ENCODE data around the gene TMBIM4.
A peak's percentile ranks its signal among the peaks of the same experiment; 100 is the strongest.
"Not testable (repeated sequence)": the region's sequence is repeated elsewhere in the genome, so short reads cannot be mapped to it uniquely, and the experiment has no call there.

TMBIM4 gene, protein sequence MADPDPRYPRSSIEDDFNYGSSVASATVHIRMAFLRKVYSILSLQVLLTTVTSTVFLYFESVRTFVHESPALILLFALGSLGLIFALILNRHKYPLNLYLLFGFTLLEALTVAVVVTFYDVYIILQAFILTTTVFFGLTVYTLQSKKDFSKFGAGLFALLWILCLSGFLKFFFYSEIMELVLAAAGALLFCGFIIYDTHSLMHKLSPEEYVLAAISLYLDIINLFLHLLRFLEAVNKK

GRCh38 chr12:66169221-66170170 is at the start of gene TMBIM4:
TSS of gene TMBIM4 (minus strand) at chr12:66169996. CDS start at chr12:66169951, 45 bp downstream.
- peak; percentile 77 to 83 for DNase-seq (ENCODE audit: low read depth in 2 of 2)

DNA sequence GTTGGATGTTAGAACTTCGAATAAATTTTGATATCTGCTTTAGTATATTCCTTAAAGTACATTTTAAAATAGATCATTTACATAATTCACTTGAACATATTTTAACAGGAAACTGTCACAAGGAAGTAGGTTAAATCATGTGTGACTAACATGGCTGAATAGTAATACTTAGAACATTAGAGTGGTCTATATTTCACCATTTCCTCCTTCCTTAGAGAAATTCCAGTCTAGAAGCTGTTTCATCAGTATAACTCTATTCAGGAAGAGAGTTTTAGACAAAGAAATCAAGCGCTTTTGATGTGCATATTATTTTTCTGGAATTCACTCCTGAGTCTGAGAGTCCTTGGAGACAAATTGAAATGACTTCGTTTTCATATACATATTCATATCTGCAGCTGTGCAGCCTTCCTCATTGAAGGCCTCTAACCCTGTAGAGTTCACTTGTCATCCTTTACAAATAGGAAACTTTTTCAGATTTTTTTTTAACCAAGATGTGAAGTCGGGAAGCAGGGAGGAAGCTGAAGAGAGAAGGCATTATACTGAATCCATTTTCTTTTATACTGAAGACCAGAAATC is 47.6 kb upstream of the TMBIM4 start:
- DNase-seq (ENCODE audit: low read depth in 2 of 2): no peak

- not testable (repeated sequence) for DNase-seq (ENCODE audit: low read depth in 2 of 2)
These were observed 43.2 kb upstream of the TMBIM4 start for GRCh38 chr12:66213011-66213410.

DNA sequence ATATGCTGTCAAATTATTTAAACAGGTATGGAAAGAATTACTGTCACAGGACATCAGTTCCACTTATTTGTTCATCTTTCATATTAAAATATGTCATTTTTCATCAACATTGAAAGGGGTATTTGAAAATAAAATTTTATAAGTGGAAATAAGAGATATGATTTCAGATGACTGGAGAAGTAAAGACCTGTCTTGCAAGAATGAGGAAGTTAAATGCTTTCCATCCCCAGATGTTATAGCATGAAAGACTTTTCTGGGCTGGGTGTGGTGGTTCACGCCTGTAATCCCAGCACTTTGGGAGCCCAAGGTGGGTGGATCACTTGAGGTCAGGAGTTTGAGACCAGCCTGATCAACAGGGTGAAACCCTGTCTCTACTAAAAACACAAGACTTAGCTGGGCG is 41.8 kb upstream of the TMBIM4 start:
- DNase-seq (ENCODE audit: low read depth in 2 of 2): not testable (repeated sequence)

DNA sequence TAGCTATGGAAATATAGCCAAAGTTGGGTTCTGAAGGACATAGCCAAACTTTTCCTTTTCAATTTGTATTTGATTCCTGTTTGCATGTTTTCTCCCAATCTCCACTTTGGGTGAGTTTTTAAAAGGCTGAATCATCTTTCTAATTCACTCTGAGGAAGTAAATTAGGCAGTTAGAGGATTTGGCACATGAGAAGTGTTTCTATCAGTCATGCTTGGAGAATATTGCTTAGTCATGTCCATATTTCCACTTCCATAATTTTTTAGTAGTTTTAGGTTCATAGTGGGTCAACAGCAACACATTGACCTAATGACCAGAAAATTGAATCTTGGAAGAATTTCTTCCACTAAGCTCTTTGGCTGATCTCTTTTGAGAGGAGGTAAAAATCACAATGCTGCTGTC is 41.0 kb upstream of the TMBIM4 start:
- no peak for DNase-seq (ENCODE audit: low read depth in 2 of 2)

DNA sequence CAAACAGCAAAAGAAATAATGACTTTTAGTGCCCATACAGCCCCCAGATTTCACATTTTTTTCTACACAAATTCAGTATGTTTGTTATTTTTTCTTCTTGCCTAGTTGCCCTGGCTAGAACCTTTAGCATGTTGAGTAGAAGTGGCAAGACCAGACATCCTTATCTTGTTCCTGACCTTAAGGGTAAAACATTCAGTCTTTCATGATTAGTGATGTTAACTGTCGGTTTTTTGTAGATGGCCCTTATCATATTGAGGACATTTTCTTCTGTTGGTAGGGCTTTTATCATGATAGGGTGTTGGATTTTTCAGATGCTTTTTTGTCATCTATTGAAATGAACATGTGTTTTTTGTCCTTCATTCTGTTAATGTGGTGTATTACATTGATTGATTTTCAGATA is 36.3 kb upstream of the TMBIM4 start:
- DNase-seq (ENCODE audit: low read depth in 2 of 2): no peak

DNA sequence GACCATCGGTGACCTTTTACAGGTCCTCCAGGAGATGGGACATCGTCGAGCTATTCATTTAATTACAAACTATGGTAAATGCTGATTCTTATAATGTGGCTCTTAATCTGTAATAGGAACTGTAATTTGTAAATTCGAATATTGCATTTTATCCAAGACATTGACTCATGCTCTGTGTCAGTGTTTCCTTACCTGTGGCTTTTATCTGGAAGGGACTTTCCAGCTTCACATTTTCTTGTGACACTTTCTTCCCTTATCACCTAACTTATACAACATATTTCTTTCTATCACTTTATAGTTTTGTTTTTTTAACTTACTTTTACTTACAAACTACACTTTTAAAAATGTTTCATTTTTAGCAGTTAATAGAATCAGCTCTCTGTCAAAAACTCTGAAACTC is 34.0 kb upstream of the TMBIM4 start:
- DNase-seq (ENCODE audit: low read depth in 2 of 2): no peak

GRCh38 chr12:66199831-66200509 is 30.2 kb upstream of the TMBIM4 start:
- no peak for DNase-seq (ENCODE audit: low read depth in 2 of 2)

DNA sequence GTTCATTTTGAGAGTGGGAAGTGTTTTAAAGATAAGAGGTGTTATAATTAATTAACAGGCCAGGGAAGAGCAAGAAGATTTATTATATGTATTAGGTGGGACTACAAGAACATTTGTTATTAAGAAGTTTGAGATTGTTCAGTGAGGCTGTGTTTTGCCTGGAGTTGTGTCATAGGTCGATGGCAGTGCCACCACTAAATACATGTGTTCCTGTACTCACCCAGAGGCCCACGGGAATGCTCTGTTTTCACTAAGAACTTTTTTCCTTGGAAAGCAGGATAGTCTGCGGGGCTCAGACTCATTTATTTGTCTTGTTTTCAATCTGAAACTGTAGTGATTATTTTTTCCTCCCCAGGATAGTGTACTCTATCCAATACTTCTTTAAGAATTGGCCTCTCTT is 29.3 kb upstream of the TMBIM4 start:
- no peak for DNase-seq (ENCODE audit: low read depth in 2 of 2)

GRCh38 chr12:66197495-66197921 is 27.7 kb upstream of the TMBIM4 start:
- no peak for DNase-seq (ENCODE audit: low read depth in 2 of 2)

GRCh38 chr12:66196806-66197205 is 27.0 kb upstream of the TMBIM4 start:
- DNase-seq (ENCODE audit: low read depth in 2 of 2): no peak

DNA sequence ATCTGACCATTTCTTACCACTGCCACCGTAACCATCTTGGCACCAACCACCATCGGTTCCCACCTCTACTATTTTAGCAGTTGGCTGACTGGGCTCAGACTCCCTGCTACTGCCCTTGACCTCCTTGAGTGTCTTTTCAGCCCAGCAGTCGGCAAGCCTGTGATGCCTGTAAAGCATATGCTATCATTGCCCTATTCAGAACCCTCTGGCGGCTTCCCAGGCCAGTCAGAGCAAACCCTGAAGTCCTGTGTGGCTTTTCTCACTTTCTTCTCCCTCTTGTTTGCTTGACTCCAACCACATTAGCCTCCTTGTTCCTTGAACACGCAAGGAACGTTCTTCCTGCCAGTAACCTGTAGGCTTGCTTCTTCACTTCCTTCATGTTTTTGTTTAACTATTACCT is 25.4 kb upstream of the TMBIM4 start:
- DNase-seq (ENCODE audit: low read depth in 2 of 2): no peak

- no peak for DNase-seq (ENCODE audit: low read depth in 2 of 2)
These were observed 24.3 kb upstream of the TMBIM4 start for GRCh38 chr12:66194122-66194521.

DNA sequence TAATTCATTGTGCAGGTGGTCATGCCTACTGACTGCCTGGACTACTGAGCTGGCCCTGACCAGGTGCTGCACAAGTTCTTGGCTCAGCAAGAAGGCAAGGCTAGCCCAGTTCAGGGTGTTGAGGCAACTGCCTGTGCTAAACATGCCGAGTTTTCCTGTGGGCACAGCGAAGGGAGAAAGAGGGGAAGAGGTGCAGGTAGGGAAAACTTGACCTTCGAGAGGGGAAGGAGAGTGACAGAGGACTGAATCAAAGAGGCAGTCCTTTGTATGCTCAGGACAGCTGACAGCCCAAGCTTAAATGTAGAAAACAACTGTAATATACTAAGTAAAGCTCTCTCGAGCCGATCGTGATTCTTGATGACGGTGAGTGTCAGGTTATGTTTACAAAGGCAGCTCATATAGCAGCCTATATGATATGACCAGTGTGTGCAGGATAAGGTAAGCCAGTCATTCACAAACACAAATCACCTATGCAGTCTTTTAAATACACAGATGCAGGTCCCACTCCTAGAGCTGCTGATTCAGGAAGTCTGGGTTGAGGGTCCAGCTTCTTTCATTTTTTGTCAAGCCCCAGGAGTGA is 21.8 kb upstream of the TMBIM4 start:
- DNase-seq (ENCODE audit: low read depth in 2 of 2): no peak

- DNase-seq (ENCODE audit: low read depth in 2 of 2): no peak
These were observed 20.9 kb upstream of the TMBIM4 start for GRCh38 chr12:66190519-66191370.

DNA sequence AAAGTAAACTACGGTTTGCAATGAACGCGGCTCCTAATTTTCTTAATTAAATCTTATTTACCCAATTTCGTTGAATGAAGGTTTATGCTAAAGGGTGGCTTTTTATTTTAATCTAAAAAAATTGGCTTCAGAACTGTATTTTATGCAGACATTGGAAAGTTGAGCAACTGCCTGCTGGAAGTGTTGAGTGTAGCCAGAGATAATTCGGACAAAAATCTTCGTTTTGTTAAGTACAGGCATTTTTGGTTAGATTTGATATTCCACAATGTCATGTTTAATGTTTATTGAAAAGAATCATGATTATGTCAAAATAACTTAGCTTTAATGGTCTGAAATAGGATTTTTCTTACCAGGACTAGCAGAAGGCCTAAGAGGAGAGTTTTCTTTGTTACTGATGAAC is 20.1 kb upstream of the TMBIM4 start:
- DNase-seq (ENCODE audit: low read depth in 2 of 2): no peak

DNA sequence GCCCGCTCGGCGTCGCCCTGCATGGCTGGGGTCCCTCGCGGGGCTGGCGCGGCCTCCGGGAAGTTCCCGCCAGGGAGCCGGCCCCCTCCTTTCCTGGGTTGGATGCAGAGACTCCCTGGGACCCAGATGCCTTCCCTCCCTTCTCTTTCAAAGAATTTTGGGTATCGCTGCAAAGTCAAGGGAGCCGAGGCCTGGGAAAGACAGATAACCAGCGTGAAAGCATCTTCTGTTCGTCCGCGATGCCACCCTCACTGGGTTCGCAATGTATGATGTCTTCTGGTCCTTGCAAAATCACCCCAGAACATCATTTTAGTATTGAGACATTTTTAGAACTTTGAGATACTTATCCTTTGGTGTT is 19.7 kb upstream of the TMBIM4 start:
- DNase-seq (ENCODE audit: low read depth in 2 of 2): no peak

DNA sequence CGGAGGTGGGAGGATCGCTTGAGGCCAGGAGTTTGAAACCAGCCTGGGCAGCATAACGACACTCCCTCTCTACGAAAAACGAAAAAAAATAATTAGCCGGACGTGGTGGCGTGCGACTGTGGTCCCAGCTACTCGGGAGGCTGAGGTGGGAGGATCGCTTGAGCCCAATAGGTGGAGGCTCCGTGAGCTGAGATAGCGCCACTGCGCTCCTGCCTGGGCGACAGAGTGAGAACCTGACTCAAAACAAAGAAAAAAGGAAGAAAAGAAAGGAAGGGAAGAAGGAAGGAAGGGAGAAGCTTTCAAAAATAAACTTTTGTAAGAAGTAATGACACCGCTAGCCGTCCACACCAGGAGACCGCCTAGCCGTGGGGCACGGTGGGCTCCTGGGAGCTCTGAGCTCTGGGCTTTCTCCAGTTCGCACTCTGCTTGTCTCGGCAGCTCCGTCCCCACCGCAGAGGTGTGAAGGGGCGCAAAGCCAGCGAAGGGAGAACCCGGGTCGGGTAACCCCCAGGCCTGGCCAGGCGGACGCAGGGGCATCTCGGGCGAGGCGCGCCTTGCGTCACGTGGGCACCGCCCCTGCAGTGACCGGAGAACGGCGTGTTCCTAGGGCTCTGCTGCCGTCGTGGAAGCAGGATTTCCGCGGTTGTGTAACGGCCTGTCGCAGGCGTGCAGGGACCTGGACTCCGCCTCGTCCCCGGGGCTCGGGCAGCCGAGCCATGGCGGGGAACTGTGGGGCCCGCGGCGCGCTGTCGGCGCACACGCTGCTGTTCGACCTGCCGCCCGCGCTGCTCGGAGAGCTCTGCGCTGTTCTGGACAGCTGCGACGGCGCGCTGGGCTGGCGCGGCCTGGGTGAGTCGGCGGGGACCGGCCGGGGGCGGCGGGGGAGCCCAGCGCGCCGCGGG is 19.0 kb upstream of the TMBIM4 start, which contains the start of gene IRAK3:
TSS of gene IRAK3 (plus strand) at position 631 of the 902 bp plus-strand sequence. CDS start at position 717, 86 bp downstream.
- peak in 1 of 2 experiments; percentile 12 for DNase-seq (ENCODE audit: low read depth in 2 of 2)

DNA sequence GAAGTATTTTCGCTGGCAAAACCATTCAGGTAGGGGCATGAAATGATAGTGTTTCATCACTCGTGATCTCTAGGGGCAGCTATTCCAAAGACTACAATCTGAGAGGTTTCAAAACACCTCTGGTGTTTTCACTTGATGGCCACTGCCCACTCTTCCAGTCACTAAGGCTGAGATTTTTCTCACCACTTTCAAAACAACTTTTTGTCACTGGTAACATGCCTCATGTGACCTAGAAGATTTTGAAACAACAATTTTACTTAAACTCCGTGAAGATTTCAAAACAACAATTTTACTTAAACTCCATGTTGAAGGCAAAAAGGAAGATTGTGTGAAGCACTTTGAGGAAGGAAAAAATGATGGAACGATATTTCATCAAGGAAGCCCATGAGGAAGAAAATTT is 18.0 kb upstream of the TMBIM4 start:
- DNase-seq (ENCODE audit: low read depth in 2 of 2): no peak

DNA sequence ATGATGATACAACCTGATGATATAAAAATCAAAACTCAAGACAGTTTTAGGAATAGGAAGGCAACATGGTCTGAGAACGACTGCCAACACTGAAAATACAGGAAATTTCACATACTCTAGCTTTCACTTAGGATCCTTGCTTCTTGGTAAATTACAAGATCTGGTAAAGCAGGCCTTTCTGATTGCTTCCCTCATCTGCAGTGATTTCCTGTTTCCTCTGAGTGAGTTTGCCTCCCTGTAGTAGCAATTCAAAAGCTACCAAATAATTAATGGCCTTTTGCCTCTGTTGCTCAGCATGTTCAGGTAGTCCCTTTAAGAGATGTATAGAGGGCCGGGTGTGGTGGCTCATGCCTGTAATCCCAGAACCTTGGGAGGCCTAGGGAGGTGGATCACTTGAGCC is 17.2 kb upstream of the TMBIM4 start:
- DNase-seq (ENCODE audit: low read depth in 2 of 2): no peak

Measured in stimulated activated CD4-positive, alpha-beta T cell treated with anti-CD3 and anti-CD28 coated beads, Interleukin-12 subunit alpha, Interleukin-12 subunit beta, amount 100 ng/mL, for 24 hours (primary cell).